ENCODE results near the gene SLC12A6.

GRCh38 chr15:34366271-34367065 lies 28.9 kb upstream of the SLC12A6 start:
- TF ChIP-seq SUZ12 (IDR thresholded peaks at IDR 0.05; ENCODE audit: extremely low read depth, insufficient read depth, insufficient read length) (no peak), ZNF274 (IDR thresholded peaks at IDR 0.05; ENCODE audit: low read depth, low read length) (no peak), YY1 (IDR thresholded peaks at IDR 0.05; ENCODE audit: insufficient read depth, insufficient read length) (no peak)
